SK-N-SH (cell line): ENCODE results near the gene FAM227A.

Source experiments
- CTCF ChIP-seq: fragments of 200-600 bp; sonication (generic); IDR thresholded peaks from 2 replicates; pipeline ENCODE4 v1.6.1; 2017; ENCODE audit warnings: antibody characterized with exemption, mild to moderate bottlenecking, moderate library complexity
- RFX5 ChIP-seq: IDR thresholded peaks from 2 replicates; pipeline ENCODE4 v1.6.1; 2012; ENCODE audit warnings: mild to moderate bottlenecking, improper control_type of control experiment, low read length
- TAF1 ChIP-seq: IDR thresholded peaks from 2 replicates; pipeline ENCODE4 v1.6.1; 2012; ENCODE audit warnings: low read depth, mild to moderate bottlenecking, low read length, moderate library complexity, borderline replicate concordance

- TF ChIP-seq CTCF, result no peak
- no peak for TF ChIP-seq TAF1
- TF ChIP-seq RFX5, result no peak
Observed at GRCh38 chr22:38653741-38654140, 2.5 kb downstream of the FAM227A start.
